ENCODE results near the gene IQGAP2. TPM values are rescaled to one million over a fixed set of nuclear protein-coding genes. Genes with fewer than 3 reads are reported as not detected.

The IQGAP2 gene
- total and polyA plus RNA-seq, 3 experiments from 2014 or later = 51.4 to 70.5 (median 62.5) TPM

- Histone ChIP-seq H3K27me3 (ENCODE audit: insufficient read depth, low read length, poor library complexity, severe bottlenecking) (no peaks in the 10 kb centered on the region), H3K4me3 (ENCODE audit: low read length) (no peak overlapping the region), H3K9me3 (ENCODE audit: low read length) (no peaks in the 10 kb centered on the region), H3K4me1 (ENCODE audit: insufficient read depth, low read length) (no peaks in the 10 kb centered on the region), H3K27ac (ENCODE audit: low read depth, low read length) (no peak overlapping the region), H3K36me3 (ENCODE audit: insufficient read depth, low read length) (peaks cover 20% of the 10 kb centered on the region)
- Mint-ChIP-seq H3K4me1 (peaks cover 7 to 12% (median 7%) of the 10 kb centered on the region in 3 donors), H3K27ac (peak overlapping the region in 3 of 8 donors; percentile 4 to 60 (median 17)), H3K36me3 (peaks cover 9 to 74% (median 27%) of the 10 kb centered on the region in 3 donors), H3K9me3 (no peaks in the 10 kb centered on the region), H3K27me3 (no peaks in the 10 kb centered on the region), H3K4me3 (no peak overlapping the region)
- ChIA-PET POLR2A (no interaction called here), CTCF (no interaction called here)
- DNase-seq = no peak
Measured at GRCh38 chr5:76685704-76686103, 282.6 kb downstream of the IQGAP2 start.

DNA sequence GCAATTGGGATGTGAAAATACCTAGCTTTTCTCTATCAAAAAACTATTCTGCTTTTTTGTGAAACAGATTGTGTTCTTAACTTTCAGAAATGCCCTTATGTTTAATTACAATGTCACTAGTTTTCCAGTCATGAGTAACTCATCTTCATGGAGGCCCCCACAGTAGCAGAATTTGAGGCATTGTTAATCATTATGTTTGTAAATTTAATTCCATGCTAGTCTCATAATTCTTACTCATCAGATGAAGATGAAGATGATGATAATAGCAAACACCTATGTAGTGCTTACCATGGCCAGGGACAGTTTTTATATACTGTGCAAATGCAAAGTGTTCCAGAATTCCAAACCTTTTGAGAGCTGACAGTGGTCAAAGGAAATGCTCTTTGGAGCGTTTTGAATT is 285.1 kb downstream of the IQGAP2 start:
- no peak overlapping the region for H3K27ac Mint-ChIP-seq
- peaks cover 7 to 79% (median 23%) of the 10 kb centered on the region in 3 donors for H3K36me3 Mint-ChIP-seq
- no peaks in the 10 kb centered on the region for H3K4me1 ChIP-seq (ENCODE audit: insufficient read depth, low read length)
- H3K4me3 Mint-ChIP-seq = no peak overlapping the region
- no peaks in the 10 kb centered on the region for H3K27me3 Mint-ChIP-seq
- H3K4me3 ChIP-seq (ENCODE audit: low read length) = no peak overlapping the region
- H3K9me3 Mint-ChIP-seq = no peaks in the 10 kb centered on the region
- no peaks in the 10 kb centered on the region for H3K9me3 ChIP-seq (ENCODE audit: low read length)
- no peak overlapping the region for H3K27ac ChIP-seq (ENCODE audit: low read depth, low read length)
- POLR2A ChIA-PET = interaction anchor here (0.6 kb wide), 1 partner anchor 9 kb away, joined by 3 read pairs; no protein-coding TSS in a partner anchor
- H3K36me3 ChIP-seq (ENCODE audit: insufficient read depth, low read length) = peaks cover 27% of the 10 kb centered on the region
- H3K27me3 ChIP-seq (ENCODE audit: insufficient read depth, low read length, poor library complexity, severe bottlenecking) = no peaks in the 10 kb centered on the region
- H3K4me1 Mint-ChIP-seq = peaks cover 10 to 13% (median 13%) of the 10 kb centered on the region in 3 donors
- CTCF ChIA-PET = no interaction called here
- DNase-seq = no peak

DNA sequence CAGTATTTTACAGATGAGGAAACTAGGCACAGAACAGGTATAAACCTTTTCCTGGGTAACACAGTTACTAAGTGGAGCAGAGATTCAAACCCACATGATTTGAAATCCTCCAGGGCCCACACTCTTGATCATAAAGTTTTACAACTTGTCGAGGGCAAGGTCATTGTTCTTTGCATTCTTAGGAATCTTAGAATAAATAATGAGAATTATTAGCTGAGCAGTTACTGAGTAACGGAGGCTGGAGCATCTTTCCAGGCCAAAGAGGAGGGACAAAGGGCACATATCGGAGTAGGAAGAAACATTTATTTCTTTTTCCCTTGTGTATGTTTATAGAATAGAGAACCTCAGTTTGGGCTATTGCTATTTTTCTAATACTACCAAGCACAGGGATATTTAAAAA is 285.8 kb downstream of the IQGAP2 start:
- DNase-seq = no peak
- Mint-ChIP-seq H3K27ac (no peak overlapping the region), H3K27me3 (no peaks in the 10 kb centered on the region), H3K9me3 (no peaks in the 10 kb centered on the region), H3K4me1 (peaks cover 10 to 13% (median 13%) of the 10 kb centered on the region in 3 donors), H3K4me3 (no peak overlapping the region), H3K36me3 (peaks cover 7 to 81% (median 19%) of the 10 kb centered on the region in 3 donors)
- H3K9me3 ChIP-seq (ENCODE audit: low read length) = no peaks in the 10 kb centered on the region
- ChIA-PET CTCF (no interaction called here), POLR2A (interaction anchor here (0.7 kb wide), 1 partner anchor 86 kb away, joined by 11 read pairs; no protein-coding TSS in a partner anchor)
- H3K27ac ChIP-seq (ENCODE audit: low read depth, low read length) = no peak overlapping the region
- H3K27me3 ChIP-seq (ENCODE audit: insufficient read depth, low read length, poor library complexity, severe bottlenecking) = no peaks in the 10 kb centered on the region
- H3K4me3 ChIP-seq (ENCODE audit: low read length) = no peak overlapping the region
- H3K36me3 ChIP-seq (ENCODE audit: insufficient read depth, low read length) = peaks cover 28% of the 10 kb centered on the region
- H3K4me1 ChIP-seq (ENCODE audit: insufficient read depth, low read length) = no peaks in the 10 kb centered on the region

DNA sequence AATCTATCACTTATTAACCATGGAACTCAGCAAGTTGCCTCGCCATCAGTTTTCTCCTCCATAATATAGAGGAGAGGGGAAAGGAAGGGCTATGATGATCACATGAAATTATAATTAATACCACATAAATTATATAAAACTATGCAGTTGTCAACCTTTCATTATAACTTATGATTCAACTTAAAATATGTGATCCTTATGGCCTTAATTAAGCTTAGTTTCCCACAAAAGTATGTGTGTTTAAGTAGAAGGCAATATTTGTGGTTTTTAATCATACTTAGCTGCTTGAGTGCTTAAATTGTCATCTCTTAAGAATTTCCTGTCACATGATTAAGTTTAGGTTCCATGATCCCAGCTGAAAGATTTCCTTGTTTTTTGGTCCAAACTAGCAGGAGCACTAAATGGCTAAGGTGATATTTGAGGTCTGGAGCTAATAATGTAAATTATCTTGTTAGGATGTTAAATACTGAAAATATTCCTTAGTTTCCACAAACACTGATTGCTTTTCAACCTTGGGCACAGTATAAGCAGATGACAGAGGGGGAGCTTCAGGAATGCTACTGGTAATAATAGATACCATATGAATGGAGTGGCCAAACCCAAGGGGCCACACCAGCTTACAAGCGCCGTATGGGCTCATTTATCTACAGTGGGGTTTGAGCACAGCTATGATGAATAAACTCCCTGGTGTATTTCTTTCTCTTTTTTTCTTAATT is 286.4 kb downstream of the IQGAP2 start:
- H3K27ac Mint-ChIP-seq = peak overlapping the region in 2 of 8 donors; percentile 47 to 96

DNA sequence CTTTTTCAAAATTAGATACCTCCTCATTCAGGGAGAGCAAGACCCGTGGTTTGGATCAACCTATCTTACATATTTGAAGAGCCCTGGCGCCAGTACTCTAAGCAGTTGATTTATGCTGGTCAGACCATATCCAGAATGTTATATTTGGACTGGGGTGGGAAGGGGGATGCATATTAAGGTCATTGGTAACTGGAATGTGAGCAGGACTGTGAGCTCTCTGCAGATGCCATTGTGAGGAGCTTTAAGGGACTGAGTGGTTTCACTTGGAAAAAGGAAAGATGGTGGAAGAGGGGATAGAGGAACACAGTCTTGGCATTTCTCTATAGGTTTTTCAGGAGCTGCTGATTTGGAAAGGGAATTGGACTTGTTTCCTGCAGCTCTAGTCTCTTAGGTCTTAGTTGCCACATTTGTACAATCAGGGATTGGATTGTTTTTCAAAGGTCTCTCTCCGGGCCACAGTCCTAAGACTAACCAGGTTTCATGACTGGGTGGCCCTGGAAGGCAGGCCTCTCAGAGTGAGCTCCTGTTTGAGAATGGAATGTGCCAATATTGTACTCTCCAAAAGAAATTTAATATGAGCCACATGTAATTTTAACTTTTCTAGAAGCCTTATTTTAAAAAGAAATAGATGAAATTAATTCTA is 287.1 kb downstream of the IQGAP2 start:
- Histone ChIP-seq H3K4me3 (ENCODE audit: low read length) (no peak overlapping the region), H3K4me1 (ENCODE audit: insufficient read depth, low read length) (no peaks in the 10 kb centered on the region), H3K36me3 (ENCODE audit: insufficient read depth, low read length) (peaks cover 24% of the 10 kb centered on the region), H3K27me3 (ENCODE audit: insufficient read depth, low read length, poor library complexity, severe bottlenecking) (no peaks in the 10 kb centered on the region), H3K9me3 (ENCODE audit: low read length) (no peaks in the 10 kb centered on the region), H3K27ac (ENCODE audit: low read depth, low read length) (no peak overlapping the region)
- peaks cover 10 to 13% (median 11%) of the 10 kb centered on the region in 3 donors for H3K4me1 Mint-ChIP-seq
- H3K27me3 Mint-ChIP-seq = no peaks in the 10 kb centered on the region
- ChIA-PET POLR2A (no interaction called here), CTCF (interaction anchor here (0.9 to 1.8 kb wide), 4 partner anchors 28 to 89 kb away, joined by 3 to 7 read pairs (median 4); no protein-coding TSS in a partner anchor)
- H3K9me3 Mint-ChIP-seq = no peaks in the 10 kb centered on the region
- H3K36me3 Mint-ChIP-seq = peaks cover 4 to 78% (median 21%) of the 10 kb centered on the region in 3 donors
- no peak overlapping the region for H3K4me3 Mint-ChIP-seq
- peak overlapping the region in 3 of 8 donors; percentile 47 to 96 (median 62) for H3K27ac Mint-ChIP-seq
- DNase-seq = no peak

More for the DNA sequence above, 286.4 kb downstream of the IQGAP2 start:
- Histone ChIP-seq H3K27ac (ENCODE audit: low read depth, low read length) (no peak overlapping the region), H3K9me3 (ENCODE audit: low read length) (no peaks in the 10 kb centered on the region), H3K36me3 (ENCODE audit: insufficient read depth, low read length) (peaks cover 27% of the 10 kb centered on the region), H3K4me3 (ENCODE audit: low read length) (no peak overlapping the region), H3K4me1 (ENCODE audit: insufficient read depth, low read length) (no peaks in the 10 kb centered on the region), H3K27me3 (ENCODE audit: insufficient read depth, low read length, poor library complexity, severe bottlenecking) (no peaks in the 10 kb centered on the region)
- Mint-ChIP-seq H3K9me3 (no peaks in the 10 kb centered on the region), H3K4me3 (no peak overlapping the region), H3K4me1 (peaks cover 10 to 13% (median 11%) of the 10 kb centered on the region in 3 donors), H3K36me3 (peaks cover 4 to 78% (median 16%) of the 10 kb centered on the region in 3 donors), H3K27me3 (no peaks in the 10 kb centered on the region)
- CTCF ChIA-PET = interaction anchor here (0.9 to 1.8 kb wide), 4 partner anchors 29 to 88 kb away, joined by 3 to 7 read pairs (median 4); no protein-coding TSS in a partner anchor
- POLR2A ChIA-PET = interaction anchor here (0.7 kb wide), 1 partner anchor 85 kb away, joined by 11 read pairs; no protein-coding TSS in a partner anchor
- DNase-seq = no peak

- H3K27me3 Mint-ChIP-seq = no peaks in the 10 kb centered on the region
- H3K4me3 ChIP-seq (ENCODE audit: low read length) = no peak overlapping the region
- peaks cover 24% of the 10 kb centered on the region for H3K36me3 ChIP-seq (ENCODE audit: insufficient read depth, low read length)
- H3K27me3 ChIP-seq (ENCODE audit: insufficient read depth, low read length, poor library complexity, severe bottlenecking) = no peaks in the 10 kb centered on the region
- no peaks in the 10 kb centered on the region for H3K9me3 Mint-ChIP-seq
- CTCF ChIA-PET = interaction anchor here (1.8 kb wide), 1 partner anchor 84 kb away, joined by 7 read pairs; no protein-coding TSS in a partner anchor
- peak overlapping the region in 4 of 8 donors; percentile 13 to 80 (median 65) for H3K27ac Mint-ChIP-seq
- no peaks in the 10 kb centered on the region for H3K9me3 ChIP-seq (ENCODE audit: low read length)
- peaks cover 4 to 80% (median 18%) of the 10 kb centered on the region in 3 donors for H3K36me3 Mint-ChIP-seq
- H3K4me1 Mint-ChIP-seq = peaks cover 8 to 13% (median 10%) of the 10 kb centered on the region in 3 donors
- no peak for DNase-seq
- no peak overlapping the region for H3K4me3 Mint-ChIP-seq
- no peak overlapping the region for H3K27ac ChIP-seq (ENCODE audit: low read depth, low read length)
- H3K4me1 ChIP-seq (ENCODE audit: insufficient read depth, low read length) = no peaks in the 10 kb centered on the region
- POLR2A ChIA-PET = no interaction called here
Measured at GRCh38 chr5:76690704-76691466, 287.8 kb downstream of the IQGAP2 start.

DNA sequence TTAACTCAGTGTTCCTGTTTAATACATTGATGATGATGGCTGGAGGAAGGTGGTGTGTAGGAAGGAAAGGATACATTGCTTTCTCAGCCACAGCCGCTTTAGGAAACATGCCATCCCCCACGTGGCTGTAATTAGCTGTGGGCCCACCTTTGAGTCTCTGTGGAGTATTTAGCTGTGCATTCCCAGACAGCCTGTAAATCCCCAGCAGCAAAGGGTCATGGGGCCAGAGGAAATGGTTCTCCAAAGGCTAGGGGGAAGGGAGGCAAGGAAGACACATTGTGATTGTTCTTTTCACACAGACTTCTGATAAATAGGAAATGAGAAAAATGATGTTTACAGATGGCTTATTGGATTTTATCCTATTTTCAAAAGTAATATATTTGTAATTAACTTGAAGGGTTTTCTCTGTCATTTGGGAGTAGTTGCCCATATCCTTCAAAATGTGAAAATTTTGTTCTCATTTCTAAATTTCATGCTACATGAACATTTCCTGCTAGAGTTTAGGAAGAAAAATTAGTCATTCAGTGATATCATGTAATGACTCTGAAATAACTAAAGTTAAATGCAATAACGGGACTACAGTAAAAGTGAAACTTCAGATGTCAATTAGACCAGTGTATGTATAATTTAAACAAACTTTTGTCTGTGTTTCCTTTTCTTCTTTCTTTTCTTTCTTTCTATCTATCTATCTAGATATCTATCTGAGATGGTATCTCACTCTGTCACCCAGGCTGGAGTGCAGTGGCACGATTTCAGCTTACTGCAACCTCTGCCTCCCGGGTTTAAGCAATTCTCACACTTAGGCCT is 288.6 kb downstream of the IQGAP2 start:
- Mint-ChIP-seq H3K27ac (peak overlapping the region in 5 of 8 donors; percentile 55 to 80 (median 74)), H3K4me3 (no peak overlapping the region), H3K4me1 (peaks cover 8 to 13% (median 10%) of the 10 kb centered on the region in 3 donors), H3K36me3 (peaks cover 8 to 80% (median 21%) of the 10 kb centered on the region in 3 donors), H3K27me3 (no peaks in the 10 kb centered on the region), H3K9me3 (no peaks in the 10 kb centered on the region)
- CTCF ChIA-PET = interaction anchor here (3.4 kb wide), 1 partner anchor 83 kb away, joined by 14 read pairs; no protein-coding TSS in a partner anchor
- H3K27ac ChIP-seq (ENCODE audit: low read depth, low read length) = no peak overlapping the region
- POLR2A ChIA-PET = no interaction called here
- peaks cover 24% of the 10 kb centered on the region for H3K36me3 ChIP-seq (ENCODE audit: insufficient read depth, low read length)
- DNase-seq = no peak
- H3K4me3 ChIP-seq (ENCODE audit: low read length) = no peak overlapping the region
- no peaks in the 10 kb centered on the region for H3K9me3 ChIP-seq (ENCODE audit: low read length)
- H3K4me1 ChIP-seq (ENCODE audit: insufficient read depth, low read length) = no peaks in the 10 kb centered on the region
- H3K27me3 ChIP-seq (ENCODE audit: insufficient read depth, low read length, poor library complexity, severe bottlenecking) = no peaks in the 10 kb centered on the region
